GM21737 (cell line): ENCODE data around the gene RC3H2.

Source experiments
- ATAC-seq: cut with Tn5 transposase; IDR thresholded peaks from one replicate; pipeline ENCODE4 v1.9.1; 2021; ENCODE audit warnings: mild to moderate bottlenecking, moderate library complexity; ENCODE audit not compliant: unreplicated experiment

Gene RC3H2

DNA sequence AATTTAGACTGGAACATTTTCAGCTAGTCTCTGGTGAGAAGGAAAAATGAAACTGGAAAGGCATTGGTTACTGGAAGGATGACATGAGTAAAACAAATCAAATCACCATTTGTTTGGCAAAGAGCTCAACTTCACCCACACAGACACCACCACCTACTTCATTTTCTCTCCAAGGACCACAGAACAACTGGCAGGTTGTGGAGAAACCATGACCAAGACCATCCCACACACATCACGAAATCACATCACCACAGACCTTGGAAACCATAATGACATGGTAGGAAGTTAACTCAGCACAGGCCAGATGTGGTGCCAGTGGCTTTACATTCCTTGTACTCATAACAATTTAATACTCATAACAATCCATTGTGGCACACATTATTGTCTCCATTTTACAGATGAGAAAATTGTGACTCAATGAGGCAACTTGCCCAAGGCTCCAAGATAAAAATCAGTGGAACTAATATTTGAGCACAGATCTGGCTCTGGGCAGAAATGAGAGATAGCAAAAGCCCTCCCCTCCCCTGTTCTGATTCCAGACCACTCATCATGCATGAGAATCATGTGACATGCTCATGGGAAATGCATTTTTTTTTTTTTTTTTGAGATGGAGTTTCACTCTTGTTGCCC, 97.8 kb downstream of the RC3H2 start:
- ATAC-seq = no peak

DNA sequence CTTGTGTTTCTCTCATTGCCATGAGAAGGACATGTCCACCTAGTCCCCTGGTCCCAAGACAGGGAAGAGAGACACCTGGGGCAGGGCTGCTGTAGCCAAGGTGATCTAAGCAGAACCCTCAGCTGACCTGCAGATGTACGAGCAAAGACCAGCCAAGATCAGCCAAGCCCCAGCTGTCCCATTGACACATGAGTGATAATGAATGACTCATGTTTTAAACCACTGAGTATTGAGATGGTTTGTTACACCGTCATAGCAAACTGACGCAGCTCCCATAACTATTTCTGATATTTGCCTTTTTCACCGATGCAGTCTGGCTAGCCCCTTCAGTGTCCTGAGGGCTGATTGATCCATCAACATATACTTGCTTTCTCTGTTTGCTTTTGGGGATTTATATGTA, 98.5 kb downstream of the RC3H2 start:
- ATAC-seq = no peak

DNA sequence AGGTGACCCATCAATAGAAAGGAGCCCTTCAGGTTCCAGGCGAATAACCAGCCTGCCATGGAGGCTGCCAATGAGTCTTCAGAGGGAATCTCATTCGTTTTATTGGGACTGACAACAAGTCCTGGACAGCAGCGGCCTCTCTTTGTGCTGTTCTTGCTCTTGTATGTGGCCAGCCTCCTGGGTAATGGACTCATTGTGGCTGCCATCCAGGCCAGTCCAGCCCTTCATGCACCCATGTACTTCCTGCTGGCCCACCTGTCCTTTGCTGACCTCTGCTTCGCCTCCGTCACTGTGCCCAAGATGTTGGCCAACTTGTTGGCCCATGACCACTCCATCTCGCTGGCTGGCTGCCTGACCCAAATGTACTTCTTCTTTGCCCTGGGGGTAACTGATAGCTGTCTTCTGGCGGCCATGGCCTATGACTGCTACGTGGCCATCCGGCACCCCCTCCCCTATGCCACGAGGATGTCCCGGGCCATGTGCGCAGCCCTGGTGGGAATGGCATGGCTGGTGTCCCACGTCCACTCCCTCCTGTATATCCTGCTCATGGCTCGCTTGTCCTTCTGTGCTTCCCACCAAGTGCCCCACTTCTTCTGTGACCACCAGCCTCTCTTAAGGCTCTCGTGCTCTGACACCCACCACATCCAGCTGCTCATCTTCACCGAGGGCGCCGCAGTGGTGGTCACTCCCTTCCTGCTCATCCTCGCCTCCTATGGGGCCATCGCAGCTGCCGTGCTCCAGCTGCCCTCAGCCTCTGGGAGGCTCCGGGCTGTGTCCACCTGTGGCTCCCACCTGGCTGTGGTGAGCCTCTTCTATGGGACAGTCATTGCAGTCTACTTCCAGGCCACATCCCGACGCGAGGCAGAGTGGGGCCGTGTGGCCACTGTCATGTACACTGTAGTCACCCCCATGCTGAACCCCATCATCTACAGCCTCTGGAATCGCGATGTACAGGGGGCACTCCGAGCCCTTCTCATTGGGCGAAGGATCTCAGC, 104.8 kb downstream of the RC3H2 start, which contains the start of gene OR1K1:
TSS of gene OR1K1 (plus strand) at position 58 of the 995 bp plus-strand sequence. CDS start at position 58, 0 bp downstream.
- no peak for ATAC-seq

DNA sequence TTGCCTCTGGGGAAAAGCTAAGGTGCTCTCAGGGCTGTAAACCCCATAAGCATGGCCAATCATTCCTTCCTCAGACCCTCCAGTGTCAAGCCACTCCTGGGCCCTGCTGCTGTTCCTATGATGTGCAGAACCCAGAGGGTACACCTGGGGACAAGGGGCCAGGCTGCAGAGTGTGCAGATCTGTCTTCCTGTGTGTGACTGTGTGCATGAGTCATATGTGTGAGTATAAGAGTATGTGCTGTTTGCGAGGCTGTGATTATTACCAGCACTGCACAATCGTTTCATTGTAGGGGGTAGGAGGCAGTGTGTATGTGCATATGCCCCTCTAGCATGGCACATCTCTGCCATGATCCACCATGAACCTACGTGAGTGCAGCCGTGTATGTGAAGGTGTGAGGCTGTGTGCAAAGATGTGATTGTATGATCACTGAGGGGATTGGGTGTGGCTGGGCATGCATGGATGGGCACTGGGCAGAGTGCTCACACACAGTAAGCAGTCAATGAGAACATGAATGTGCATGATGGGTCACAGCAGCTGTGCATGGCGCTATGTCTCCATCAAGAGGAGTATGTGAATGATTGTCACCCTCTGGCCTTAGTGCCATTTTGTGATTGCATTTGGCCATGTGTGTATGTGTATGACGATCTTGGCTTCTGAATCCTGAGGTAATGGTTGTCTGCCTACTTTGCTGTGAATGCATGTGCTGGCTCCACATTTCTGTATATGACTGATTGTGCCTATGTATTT, 107.7 kb downstream of the RC3H2 start:
- ATAC-seq = no peak
